Kidney epithelial cell (primary cell): ENCODE results near the gene USP11. TPM values are rescaled to one million over a fixed set of nuclear protein-coding genes. Genes with fewer than 3 reads are reported as not detected.
A peak's percentile ranks its signal among the peaks of the same experiment; 100 is the strongest.

ENCODE experiments used
- DNase-seq: peaks from one replicate; pipeline ENCODE4 v3.0.0-alpha.2; 2010; ENCODE audit warnings: low read depth
- H3K27me3 ChIP-seq: 2 replicates; pipeline ENCODE4 v1.6.0; 2011; ENCODE audit warnings: low read length; ENCODE audit not compliant: control insufficient read depth, insufficient read depth
- H3K36me3 ChIP-seq: 2 replicates; pipeline ENCODE4 v1.5.1; 2011; ENCODE audit warnings: low read length; ENCODE audit not compliant: control insufficient read depth, insufficient read depth
- H3K4me3 ChIP-seq: 2 replicates; pipeline ENCODE4 v1.5.1; 2011; ENCODE audit warnings: low read depth, mild to moderate bottlenecking, control low read depth, low read length
- total RNA-seq: library from RNA; depleted of rRNA; stranded (reverse); fragments of >200 nt; gene quantifications from 2 replicates; pipeline ENCODE4 v1.2.3, GENCODE V29; 2015
- TF ChIP-seq, protein P1 (sequence below): IDR thresholded peaks from 2 replicates; pipeline ENCODE4 v1.5.1; 2011; ENCODE audit warnings: mild to moderate bottlenecking, moderate library complexity, low read length, control low read depth, inconsistent platforms; ENCODE audit not compliant: insufficient read depth, poor library complexity, severe bottlenecking

USP11 gene
- total RNA-seq, 1 donor from 2014 or later: 49.1 TPM

DNA sequence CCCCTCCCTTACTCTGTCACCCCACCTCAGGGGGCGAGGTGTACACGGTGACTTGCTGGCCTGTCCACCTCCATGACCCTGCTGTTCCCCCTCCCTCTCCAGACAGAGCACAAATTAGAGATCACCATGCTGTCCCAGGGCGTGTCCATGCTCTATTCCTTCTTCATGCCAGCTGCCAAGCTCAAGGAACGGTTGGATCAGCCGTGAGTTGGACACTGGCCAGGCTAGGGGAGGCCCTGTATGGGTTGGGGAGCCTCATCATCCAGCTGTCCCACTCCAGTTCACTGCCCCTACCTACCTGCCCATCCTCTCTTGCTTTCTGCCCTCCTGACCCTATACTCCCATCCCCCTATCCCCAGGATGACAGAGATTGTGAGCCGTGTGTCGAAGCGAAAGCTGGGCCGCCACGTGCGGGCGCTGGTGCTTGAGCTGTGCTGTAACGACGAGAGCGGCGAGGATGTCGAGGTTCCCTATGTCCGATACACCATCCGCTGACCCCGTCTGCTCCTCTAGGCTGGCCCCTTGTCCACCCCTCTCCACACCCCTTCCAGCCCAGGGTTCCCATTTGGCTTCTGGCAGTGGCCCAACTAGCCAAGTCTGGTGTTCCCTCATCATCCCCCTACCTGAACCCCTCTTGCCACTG, 18.3 kb upstream of the USP11 start:
- Histone ChIP-seq H3K36me3 (peaks cover 19% of the 10 kb centered on the region), H3K4me3 (no peak overlapping the region), H3K27me3 (no peaks in the 10 kb centered on the region)
- DNase-seq: no peak
- TF ChIP-seq, protein P1, sequence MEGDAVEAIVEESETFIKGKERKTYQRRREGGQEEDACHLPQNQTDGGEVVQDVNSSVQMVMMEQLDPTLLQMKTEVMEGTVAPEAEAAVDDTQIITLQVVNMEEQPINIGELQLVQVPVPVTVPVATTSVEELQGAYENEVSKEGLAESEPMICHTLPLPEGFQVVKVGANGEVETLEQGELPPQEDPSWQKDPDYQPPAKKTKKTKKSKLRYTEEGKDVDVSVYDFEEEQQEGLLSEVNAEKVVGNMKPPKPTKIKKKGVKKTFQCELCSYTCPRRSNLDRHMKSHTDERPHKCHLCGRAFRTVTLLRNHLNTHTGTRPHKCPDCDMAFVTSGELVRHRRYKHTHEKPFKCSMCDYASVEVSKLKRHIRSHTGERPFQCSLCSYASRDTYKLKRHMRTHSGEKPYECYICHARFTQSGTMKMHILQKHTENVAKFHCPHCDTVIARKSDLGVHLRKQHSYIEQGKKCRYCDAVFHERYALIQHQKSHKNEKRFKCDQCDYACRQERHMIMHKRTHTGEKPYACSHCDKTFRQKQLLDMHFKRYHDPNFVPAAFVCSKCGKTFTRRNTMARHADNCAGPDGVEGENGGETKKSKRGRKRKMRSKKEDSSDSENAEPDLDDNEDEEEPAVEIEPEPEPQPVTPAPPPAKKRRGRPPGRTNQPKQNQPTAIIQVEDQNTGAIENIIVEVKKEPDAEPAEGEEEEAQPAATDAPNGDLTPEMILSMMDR: no peak

GRCh38 chrX:47215291-47215900, 17.4 kb upstream of the USP11 start:
- TF ChIP-seq, protein P1: no peak
- Histone ChIP-seq H3K4me3 (no peak overlapping the region), H3K36me3 (peaks cover 18% of the 10 kb centered on the region), H3K27me3 (no peaks in the 10 kb centered on the region)
- no peak for DNase-seq

- Histone ChIP-seq H3K27me3 (no peaks in the 10 kb centered on the region), H3K4me3 (no peak overlapping the region), H3K36me3 (peaks cover 11% of the 10 kb centered on the region)
- no peak for DNase-seq
- TF ChIP-seq, protein P1: no peak
Measured at GRCh38 chrX:47216393-47216925, 16.4 kb upstream of the USP11 start.

GRCh38 chrX:47217121-47217851, 15.5 kb upstream of the USP11 start:
- TF ChIP-seq, protein P1: no peak

GRCh38 chrX:47217852-47218279, 14.9 kb upstream of the USP11 start:
- peaks cover 7% of the 10 kb centered on the region for H3K36me3 ChIP-seq
- H3K27me3 ChIP-seq: no peaks in the 10 kb centered on the region
- peak overlapping the region; percentile 73 for H3K4me3 ChIP-seq
- DNase-seq: peak; percentile 92
- TF ChIP-seq, protein P1: no peak

More at GRCh38 chrX:47217121-47217851, 15.5 kb upstream of the USP11 start:
- Histone ChIP-seq H3K36me3 (peaks cover 10% of the 10 kb centered on the region), H3K4me3 (no peak overlapping the region), H3K27me3 (no peaks in the 10 kb centered on the region)
- DNase-seq: no peak
